ENCODE results near the gene GJA3. TPM values are rescaled to one million over a fixed set of nuclear protein-coding genes. Genes with fewer than 3 reads are reported as not detected.
A peak's percentile ranks its signal among the peaks of the same experiment; 100 is the strongest.

Gene GJA3
- total and polyA plus RNA-seq, 2 experiments from 2014 or later, result 0.16 to 0.23 TPM

- Histone ChIP-seq H3K4me1 (ENCODE audit: insufficient read depth) (no peaks in the 10 kb centered on the region), H3K79me2 (no peaks in the 10 kb centered on the region), H3K4me2 (no peak overlapping the region), H3K9me3 (ENCODE audit: low read depth) (no peaks in the 10 kb centered on the region), H3K27ac (no peak overlapping the region), H3K4me3 (no peak overlapping the region), H3K36me3 (replicated peaks; ENCODE audit: insufficient read depth, low read depth) (no peaks in the 10 kb centered on the region), H3K9me2 (replicated peaks; ENCODE audit: insufficient read depth) (no peaks in the 10 kb centered on the region), H3K27me3 (no peaks in the 10 kb centered on the region), H2AFZ (no peak overlapping the region), H4K20me1 (ENCODE audit: insufficient read depth, poor library complexity, severe bottlenecking) (no peaks in the 10 kb centered on the region)
- 66% methylated on average over 12 of the region's 12 CpGs for WGBS (ENCODE audit: low lambda C conversion rate, missing lambda C conversion rate)
- DNase-seq (ENCODE audit: low spot score), result no peak
- TF ChIP-seq CTCF (IDR thresholded peaks at IDR 0.05; ENCODE audit: poor library complexity) (no peak), EZH2 (IDR thresholded peaks at IDR 0.05; ENCODE audit: borderline replicate concordance) (no peak), EZH2phosphoT487 (IDR thresholded peaks at IDR 0.05; ENCODE audit: low read depth, severe bottlenecking, unreplicated experiment) (no peak)
These were observed 24.7 kb upstream of the GJA3 start for GRCh38 chr13:20185366-20186056.

GRCh38 chr13:20182231-20182846 is 21.5 kb upstream of the GJA3 start:
- no peaks in the 10 kb centered on the region for H3K36me3 ChIP-seq (replicated peaks; ENCODE audit: insufficient read depth, low read depth)
- H3K4me1 ChIP-seq (ENCODE audit: insufficient read depth), result no peaks in the 10 kb centered on the region
- H3K9me2 ChIP-seq (replicated peaks; ENCODE audit: insufficient read depth), result no peaks in the 10 kb centered on the region
- no peaks in the 10 kb centered on the region for H3K9me3 ChIP-seq (ENCODE audit: low read depth)
- H3K79me2 ChIP-seq, result no peaks in the 10 kb centered on the region
- TF ChIP-seq CTCF (IDR thresholded peaks at IDR 0.05; ENCODE audit: poor library complexity) (peak; percentile 80), EZH2phosphoT487 (IDR thresholded peaks at IDR 0.05; ENCODE audit: low read depth, severe bottlenecking, unreplicated experiment) (no peak), EZH2 (IDR thresholded peaks at IDR 0.05; ENCODE audit: borderline replicate concordance) (no peak)
- H3K4me3 ChIP-seq, result no peak overlapping the region
- DNase-seq (ENCODE audit: low spot score), result peak; percentile 86
- H3K4me2 ChIP-seq, result no peak overlapping the region
- WGBS (ENCODE audit: low lambda C conversion rate, missing lambda C conversion rate), result 25% methylated on average over 5 of the region's 5 CpGs
- H3K27ac ChIP-seq, result no peak overlapping the region
- H4K20me1 ChIP-seq (ENCODE audit: insufficient read depth, poor library complexity, severe bottlenecking), result no peaks in the 10 kb centered on the region
- no peak overlapping the region for H2AFZ ChIP-seq
- H3K27me3 ChIP-seq, result no peaks in the 10 kb centered on the region

GRCh38 chr13:20181188-20181587 is 20.3 kb upstream of the GJA3 start:
- TF ChIP-seq EZH2 (IDR thresholded peaks at IDR 0.05; ENCODE audit: borderline replicate concordance) (no peak), EZH2phosphoT487 (IDR thresholded peaks at IDR 0.05; ENCODE audit: low read depth, severe bottlenecking, unreplicated experiment) (no peak)
- Histone ChIP-seq H3K36me3 (replicated peaks; ENCODE audit: insufficient read depth, low read depth) (no peaks in the 10 kb centered on the region), H3K4me1 (ENCODE audit: insufficient read depth) (no peaks in the 10 kb centered on the region), H3K27me3 (no peaks in the 10 kb centered on the region), H3K4me3 (no peak overlapping the region), H3K9me3 (ENCODE audit: low read depth) (no peaks in the 10 kb centered on the region), H3K27ac (no peak overlapping the region), H3K79me2 (no peaks in the 10 kb centered on the region), H3K4me2 (no peak overlapping the region), H4K20me1 (ENCODE audit: insufficient read depth, poor library complexity, severe bottlenecking) (no peaks in the 10 kb centered on the region), H2AFZ (no peak overlapping the region), H3K9me2 (replicated peaks; ENCODE audit: insufficient read depth) (no peaks in the 10 kb centered on the region)
- 98% methylated on average over 3 of the region's 3 CpGs for WGBS (ENCODE audit: low lambda C conversion rate, missing lambda C conversion rate)
- no peak for DNase-seq (ENCODE audit: low spot score)

- no peak for DNase-seq (ENCODE audit: low spot score)
- Histone ChIP-seq H3K27me3 (no peaks in the 10 kb centered on the region), H3K4me3 (no peak overlapping the region), H3K4me1 (ENCODE audit: insufficient read depth) (peaks cover 9% of the 10 kb centered on the region), H3K36me3 (replicated peaks; ENCODE audit: insufficient read depth, low read depth) (no peaks in the 10 kb centered on the region), H3K9me3 (ENCODE audit: low read depth) (no peaks in the 10 kb centered on the region), H3K4me2 (no peak overlapping the region), H3K9me2 (replicated peaks; ENCODE audit: insufficient read depth) (no peaks in the 10 kb centered on the region), H2AFZ (no peak overlapping the region), H3K27ac (no peak overlapping the region), H4K20me1 (ENCODE audit: insufficient read depth, poor library complexity, severe bottlenecking) (no peaks in the 10 kb centered on the region), H3K79me2 (no peaks in the 10 kb centered on the region)
- TF ChIP-seq EZH2 (IDR thresholded peaks at IDR 0.05; ENCODE audit: borderline replicate concordance), result no peak
- 83% methylated on average over 5 of the region's 5 CpGs for WGBS (ENCODE audit: low lambda C conversion rate, missing lambda C conversion rate)
These were observed 17.3 kb upstream of the GJA3 start for GRCh38 chr13:20178156-20178555.

Measured in hepatocyte (in vitro differentiated cells).